SK-N-DZ (cell line): Measurements from ENCODE around the gene PLEKHA6.
"Not testable (repeated sequence)": the region's sequence is repeated elsewhere in the genome, so short reads cannot be mapped to it uniquely, and the experiment has no call there.

Experiments
- DNase-seq: peaks from one replicate; pipeline ENCODE4 v3.0.0-alpha.2; 2015; ENCODE audit warnings: low spot score

PLEKHA6 gene

DNA sequence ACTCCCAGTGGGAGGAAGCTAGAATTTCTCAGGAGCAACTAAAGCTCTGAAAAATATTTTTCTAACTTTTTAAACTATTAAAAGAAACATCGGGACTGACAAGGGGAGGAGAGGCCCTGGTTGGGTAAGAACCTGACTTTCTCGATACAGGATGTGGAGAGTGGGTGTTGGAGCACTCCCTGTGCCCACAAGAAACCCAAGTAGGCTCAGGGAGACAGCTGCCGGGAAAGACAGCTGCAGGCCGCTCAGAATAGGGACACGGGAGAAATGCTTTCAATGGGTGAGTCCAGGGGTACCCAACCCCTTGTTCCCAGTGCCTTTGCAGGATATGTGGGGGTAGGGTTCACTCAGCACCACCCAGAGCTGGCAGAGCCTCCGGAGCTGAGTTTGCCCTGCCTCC lies 43.6 kb downstream of the PLEKHA6 start:
- DNase-seq = no peak

DNA sequence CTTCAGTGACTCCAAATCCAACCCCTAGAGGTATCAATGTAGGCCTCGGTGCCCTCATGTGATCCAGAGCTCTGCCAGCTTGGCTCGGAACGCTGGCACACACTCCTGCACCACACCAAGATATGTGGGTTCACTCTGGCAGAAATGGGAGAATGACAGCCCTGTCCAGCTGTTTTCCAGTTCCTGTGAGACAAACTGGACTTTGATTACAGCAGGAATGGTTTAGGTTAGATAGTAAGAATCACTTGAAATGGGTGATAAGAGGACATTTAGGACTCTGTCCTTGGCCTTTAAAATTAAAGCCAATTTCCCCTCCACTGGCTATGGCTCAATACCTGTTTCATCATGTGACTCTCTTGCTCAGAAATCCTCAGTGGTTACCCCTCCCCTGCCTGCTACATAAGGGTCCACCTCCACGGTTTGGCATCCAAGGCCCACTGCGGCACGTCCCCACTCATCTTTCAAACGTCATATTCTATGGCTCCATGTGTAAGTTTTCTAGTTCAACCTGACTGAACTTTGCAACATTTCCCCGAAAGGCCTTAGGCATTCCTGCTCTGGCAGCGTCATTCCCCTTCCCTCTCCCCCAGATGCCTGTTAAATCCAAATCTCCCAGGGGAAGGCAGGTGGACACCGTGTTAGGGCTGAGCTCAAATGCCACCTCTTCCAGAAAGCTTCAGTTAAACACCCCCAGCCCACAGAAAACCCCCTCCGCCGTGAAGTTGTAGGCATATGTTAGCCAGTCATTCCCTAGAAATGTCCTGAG lies 44.7 kb downstream of the PLEKHA6 start:
- no peak for DNase-seq

DNA sequence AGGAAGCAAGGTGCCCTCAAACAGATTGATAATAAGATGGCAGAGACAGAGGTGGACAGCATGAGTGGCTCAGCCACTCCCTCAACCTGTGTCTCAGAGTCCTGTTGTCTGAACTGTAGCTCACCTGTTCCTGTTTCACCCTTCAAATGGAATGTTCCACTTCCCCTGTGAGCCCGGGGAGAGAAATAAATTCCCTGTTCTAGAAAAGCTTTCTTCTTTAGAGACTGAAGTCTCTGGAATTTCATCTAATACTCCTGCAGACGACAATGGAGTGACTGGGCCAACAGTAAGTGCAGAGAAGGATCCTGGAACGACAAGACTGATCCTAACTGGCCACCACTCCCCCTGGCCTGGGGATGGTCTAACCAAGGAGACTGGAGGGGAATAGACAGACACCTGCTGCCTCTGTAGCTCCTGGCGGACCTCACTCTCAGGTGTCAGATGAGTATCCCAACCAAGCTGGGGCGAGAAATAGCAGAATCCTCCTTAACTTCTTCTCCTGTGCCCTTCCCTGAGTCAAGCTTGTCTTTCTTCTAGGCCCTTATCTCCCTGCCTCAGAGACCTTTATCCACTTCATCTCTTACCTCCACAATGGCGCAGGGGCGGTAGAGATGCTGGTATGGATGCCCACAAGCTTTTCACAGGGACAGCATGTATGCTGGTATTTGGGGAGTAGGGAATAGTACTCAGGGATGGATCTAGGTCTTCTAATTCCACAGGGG lies 45.4 kb downstream of the PLEKHA6 start:
- no peak for DNase-seq

DNA sequence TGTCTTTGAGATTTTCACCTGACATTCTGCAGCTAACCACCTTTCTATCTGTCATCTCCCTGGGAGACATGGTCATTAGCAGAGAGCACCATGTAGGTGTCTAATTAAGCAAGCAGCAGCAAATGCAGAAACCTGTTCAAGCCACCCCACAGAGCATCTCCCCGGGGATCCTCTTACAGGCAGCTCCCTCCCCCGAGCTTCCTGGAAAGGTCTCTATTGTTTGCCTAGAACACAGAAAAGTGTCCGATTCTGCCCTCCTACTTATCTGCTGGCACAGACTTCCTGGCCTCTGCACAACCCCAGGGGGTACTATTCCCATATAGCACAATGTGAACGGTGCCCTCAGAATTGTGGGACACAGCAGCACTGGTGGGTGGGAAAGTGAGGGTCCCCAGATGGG lies 46.1 kb downstream of the PLEKHA6 start:
- no peak for DNase-seq

DNA sequence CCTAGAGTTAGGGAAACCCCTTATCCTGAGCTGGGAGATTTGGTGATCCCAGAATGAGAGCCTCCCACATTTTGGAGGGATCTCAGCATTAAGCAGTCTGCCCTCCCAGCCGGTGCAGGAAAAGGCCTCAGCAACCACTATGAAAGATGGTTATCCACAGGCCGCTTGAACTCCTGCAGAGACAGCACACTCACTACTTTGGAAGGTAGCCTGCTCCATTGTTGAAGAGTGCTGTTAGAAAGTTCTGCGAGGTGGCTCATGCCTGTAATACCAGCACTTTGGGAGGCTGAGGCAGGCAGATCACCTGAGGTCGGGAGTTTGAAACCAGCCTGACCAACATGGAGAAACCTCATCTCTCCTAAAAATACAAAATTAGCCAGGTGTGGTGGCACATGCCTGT lies 48.8 kb downstream of the PLEKHA6 start:
- DNase-seq = not testable (repeated sequence)

DNA sequence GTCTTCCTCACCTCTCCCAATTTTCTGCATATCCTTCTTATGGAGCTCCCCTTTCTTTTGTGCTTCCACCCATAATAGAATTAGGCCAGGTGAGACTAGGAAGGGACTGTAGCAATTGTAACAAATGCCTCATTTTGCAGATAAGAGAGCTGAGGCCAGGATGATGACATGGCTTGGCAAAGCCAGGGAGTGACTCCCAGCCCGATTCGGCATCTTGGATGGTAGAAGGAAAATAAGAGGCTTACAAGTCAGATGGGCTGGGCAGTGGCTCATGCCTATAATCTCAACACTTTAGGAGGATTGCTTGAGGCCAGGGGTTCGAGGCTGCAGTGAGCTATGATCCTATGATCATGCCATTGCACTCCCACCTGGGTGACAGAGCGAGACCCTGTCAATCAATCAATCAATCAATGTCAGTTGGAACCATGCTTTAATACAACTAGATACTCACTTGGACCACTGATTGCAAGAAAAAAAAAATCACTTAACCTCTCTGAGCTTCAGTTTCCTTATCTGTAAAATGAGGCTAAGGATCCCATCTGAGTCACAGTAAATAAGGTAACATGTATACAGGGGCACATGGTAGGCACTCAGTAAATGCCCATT lies 51.6 kb downstream of the PLEKHA6 start:
- no peak for DNase-seq

DNA sequence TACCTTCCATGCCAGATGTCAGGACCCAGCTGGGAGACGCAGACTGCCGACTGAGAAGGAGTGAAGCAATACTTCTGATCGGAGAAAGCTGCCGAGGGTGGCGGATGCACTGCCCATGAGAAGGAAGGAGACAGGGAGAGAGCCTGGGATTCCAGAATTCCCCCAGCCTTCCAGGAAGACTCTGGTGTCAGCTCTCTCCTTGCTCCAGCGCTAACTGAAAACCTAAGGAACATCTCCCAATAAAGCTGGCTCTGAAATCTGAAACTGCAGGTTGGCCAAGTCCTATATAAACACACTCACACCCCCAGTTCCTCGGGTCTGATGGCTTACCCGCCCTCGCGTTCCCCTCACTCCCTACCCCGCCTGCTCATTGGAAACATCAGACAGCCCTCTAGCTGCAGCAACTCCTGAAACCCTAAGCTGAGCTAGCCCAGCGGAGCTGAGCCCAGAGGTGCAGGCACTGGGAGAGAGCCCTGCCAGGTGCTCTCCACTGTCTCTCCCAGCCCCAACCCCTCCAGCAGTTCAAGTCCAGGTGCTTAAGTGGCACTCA lies 52.3 kb downstream of the PLEKHA6 start:
- DNase-seq = no peak

DNA sequence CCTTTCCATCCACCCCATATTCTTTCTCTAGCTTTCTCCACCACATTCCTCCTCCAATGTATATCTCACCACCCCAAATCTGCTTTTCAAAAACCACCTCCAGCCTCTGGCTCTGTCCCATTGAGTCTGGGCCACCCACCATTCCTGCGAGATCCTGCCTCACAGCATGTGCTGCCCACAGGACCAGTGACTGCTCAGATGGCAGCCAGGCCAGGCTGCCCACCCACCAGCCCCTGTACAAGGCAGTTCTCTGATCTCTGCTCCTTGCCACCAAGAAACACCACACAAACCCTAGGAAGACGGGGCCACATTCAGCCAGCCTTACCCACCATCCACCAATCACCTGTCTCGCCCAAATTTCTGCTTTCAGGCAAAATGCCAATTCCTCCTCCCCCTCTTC lies 53.7 kb downstream of the PLEKHA6 start:
- no peak for DNase-seq

DNA sequence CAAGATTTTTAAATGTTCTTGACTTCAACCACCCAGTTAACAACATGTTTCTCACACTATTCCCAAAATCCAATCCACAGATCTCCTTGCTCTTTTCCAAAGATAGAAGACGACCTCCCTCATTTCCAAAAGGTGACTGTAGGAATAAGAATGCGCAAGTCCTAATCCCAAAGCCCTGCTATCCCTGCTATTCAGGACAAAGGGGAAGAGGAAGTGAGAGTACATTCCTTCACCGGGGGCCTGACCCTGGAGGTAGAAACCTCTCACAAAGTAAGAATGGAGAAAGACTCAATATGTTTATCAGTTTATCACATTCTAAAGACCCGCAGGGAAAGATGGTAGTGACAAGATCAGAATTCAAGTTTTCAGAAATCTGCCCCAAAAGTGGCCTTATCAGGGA lies 55.7 kb downstream of the PLEKHA6 start:
- DNase-seq = no peak

DNA sequence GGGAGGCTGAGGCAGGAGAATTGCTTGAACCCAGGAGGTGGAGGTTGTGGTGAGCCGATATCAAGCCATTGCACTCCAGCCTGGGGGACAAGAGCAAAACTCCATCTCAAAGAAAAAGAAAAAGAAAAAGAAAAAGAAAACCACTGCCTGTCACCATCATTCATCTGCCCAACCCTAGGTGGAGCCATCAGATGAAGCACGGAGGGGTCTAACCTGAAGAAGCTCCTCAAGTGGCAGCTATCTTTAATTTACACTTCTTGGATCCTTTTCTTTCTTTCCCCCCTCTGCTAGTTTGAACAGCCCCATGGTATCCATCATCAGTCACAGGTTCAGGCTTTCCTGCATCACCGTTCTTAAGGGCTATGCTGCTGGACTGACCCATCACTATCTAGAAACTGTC lies 57.0 kb downstream of the PLEKHA6 start:
- DNase-seq = no peak

DNA sequence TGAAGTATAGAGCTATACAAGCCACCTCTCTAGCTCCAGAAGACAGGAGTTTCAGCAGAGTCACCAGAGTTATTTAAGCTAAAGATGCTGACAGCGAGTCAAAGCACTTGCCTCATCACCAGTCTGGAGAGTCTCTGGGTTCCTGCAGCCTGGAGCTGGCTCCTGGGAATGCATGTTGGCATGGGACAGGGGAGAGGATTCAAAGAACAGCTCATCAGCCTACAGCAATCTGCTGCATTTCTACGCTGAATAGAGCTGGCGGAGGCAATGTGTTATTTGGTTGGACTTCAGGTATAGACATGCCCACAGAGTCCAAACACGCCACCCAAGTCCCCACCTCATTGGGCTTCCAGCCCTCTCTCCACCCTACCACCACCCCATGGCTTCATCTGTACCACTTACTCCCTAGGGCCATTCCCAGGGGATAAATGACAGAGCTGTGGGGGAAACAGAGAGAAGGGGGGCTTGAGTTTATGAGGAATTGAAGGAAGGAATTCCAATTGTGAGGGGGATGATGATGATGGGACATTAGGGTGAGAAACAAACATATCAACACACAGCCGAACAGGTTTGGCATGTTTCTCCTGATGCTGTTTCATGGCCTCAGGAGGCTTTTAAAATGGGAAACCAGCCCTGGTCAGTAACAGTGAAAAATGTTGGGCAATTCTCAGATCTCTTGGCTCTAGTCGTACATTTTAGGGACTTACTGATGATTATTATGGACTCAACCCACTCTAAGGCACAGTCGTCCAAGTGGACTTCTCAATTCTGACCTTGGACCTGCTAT lies 58.4 kb downstream of the PLEKHA6 start:
- no peak for DNase-seq

DNA sequence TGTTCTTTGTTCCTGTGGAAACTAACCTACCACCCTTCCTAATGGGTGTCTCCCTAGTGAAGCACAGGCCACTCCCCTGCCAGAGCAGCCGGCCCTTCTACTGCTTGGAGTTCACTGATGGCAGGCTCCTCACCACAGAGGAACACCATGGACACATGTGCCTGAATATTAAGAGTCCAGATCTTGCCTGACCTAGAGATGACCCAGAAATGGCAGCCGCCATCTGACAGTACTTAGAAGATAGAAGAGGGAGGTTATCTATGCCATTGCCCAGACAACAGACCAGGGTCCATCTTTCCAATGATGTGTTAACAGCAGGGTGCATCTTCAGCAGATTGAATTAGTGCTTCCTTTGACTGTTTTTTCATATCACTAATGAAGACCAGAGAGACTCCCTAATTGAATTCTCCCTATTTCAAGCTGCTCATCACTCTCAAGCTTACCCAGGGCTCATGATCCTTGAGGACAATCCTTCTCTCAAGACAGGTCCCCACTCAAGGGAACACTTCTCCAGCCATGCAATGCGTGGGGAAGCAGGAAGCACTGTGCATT lies 59.8 kb downstream of the PLEKHA6 start:
- peak; percentile 100 for DNase-seq

DNA sequence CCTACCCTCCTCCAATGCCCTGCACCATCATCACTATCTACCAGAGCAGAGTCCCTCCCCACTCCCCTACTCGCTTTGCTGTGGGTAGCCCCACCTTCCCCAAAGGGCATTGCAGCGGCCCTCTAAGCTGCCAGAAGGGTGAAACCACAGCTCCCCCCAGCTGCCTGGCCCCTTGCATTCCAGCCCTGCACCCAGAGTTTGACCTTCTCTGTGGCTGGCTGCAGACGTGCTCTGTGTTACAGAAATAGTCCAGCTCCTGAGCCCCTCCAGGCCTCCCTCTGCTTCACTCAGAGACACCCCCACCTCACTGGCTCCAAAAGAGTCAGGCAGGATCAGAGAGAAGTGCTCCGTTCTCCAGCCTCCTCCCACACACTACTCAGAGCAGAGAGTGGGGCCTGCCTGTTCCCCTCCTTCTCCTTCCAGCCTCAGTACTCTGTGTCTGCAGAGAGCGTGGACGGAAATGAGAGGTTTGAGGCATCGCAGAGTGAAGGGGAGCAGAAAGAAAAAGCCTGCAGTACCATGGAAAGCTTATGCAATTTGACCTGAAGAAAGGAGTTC lies 63.2 kb downstream of the PLEKHA6 start:
- DNase-seq = no peak

DNA sequence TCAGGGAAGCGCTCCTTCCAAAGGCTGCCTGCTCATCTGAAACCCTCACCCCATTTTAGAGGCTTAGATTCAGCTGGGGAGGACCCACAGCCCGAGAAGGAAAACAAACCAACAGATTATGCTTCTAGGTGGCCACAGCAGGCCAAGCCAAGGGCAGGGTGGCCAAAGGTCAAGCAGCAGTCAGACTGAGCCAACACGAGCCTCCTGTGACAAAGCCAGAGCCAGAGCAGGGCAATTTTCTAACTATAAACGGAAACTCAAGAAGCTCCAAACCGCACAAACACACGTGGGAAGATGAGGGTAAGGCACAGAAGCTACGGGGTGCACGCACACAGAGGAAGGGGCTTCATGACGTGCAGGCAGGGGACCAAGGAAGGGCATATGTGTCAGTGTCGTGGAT lies 64.1 kb downstream of the PLEKHA6 start:
- DNase-seq = no peak

DNA sequence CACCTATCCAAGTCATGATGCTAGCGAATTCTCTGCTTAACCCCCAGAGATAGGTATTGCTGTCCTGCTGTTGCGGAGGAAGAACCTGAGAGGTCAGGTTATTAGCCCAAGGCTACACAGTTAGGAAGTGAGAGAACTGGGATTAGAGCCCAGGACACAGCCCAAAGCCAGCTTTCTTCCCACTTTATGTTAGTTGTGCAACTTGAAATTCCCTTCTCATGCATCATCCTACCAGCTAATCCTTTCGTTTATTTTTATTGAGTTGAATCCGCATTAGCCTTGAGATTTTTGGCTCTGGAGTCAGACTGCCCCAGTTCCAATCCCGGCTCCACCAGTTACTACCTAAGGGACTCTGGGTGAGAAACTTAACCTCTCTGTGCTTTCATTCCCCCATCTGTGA lies 65.4 kb downstream of the PLEKHA6 start:
- DNase-seq = no peak

DNA sequence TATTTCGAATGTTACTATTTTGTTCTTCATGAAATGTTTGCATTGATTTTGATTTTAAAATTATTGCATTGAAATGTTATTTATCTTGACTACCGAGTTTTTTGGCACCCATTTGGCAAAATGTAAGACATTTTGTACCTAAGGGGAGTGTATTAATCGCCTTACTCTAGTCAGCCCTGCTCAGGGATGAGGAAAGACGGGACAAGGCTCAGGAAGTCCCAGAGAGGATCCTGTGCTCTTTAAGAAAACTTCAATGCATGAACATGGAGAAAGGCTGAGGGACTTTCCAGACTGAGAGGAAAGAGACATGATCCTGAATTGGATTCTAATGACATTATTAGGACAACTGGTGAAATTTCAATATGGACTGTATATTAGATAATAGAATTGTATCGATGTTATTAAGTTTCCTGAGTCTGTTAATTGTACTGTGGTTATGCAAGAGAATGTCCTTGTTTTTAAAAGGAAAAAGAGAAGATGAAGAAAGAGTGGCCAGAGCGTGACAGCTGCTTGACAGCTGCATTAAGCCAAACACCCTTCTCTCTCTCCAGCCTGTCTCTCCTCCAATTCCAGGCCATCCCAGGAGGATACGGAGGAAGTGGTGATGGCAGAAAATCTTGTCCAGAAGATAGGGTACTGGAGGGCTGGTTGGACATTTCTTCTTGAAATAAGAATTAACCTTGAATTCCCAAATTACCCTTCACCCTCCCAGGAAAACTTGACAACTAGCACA lies 66.0 kb downstream of the PLEKHA6 start:
- DNase-seq = no peak

DNA sequence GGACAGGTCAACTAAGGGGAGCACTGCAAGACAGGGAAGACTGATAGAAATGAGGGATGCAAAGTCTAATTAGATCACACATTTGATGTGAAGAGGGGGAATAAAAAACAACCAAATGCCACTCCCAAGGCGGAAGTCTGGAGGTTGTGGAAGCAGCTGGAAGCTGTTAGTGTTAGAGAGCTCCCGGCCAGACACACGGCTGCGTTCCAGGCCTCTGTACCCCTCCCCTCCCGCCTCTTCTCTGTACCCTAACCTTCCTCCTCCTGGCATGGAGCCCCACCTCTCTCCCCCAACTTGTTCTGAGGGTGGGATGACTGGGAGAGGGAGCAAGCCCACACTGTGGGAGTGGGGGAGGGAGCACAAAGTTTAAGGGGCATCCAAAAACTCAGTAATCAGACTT lies 67.0 kb downstream of the PLEKHA6 start:
- DNase-seq = no peak

DNA sequence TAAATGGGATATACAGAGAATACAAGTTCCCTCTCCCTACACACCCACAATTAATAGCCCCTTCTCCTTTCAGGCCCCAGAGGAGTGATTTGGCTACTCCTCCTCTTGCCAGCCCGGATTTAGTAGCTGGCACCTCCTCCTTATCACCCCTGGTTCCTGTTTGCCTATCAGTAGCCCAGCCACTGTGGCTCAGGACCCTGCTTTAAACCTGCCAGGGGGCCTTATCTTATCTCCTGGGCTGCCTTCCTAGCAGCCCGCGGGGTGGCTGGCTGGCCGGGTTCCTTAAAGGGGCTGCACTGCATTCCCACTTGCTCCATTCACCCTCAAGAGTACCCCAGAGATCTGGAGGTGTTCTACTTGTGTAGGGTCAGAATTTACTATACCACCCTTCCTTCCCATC lies 70.4 kb downstream of the PLEKHA6 start:
- peak; percentile 50 for DNase-seq

DNA sequence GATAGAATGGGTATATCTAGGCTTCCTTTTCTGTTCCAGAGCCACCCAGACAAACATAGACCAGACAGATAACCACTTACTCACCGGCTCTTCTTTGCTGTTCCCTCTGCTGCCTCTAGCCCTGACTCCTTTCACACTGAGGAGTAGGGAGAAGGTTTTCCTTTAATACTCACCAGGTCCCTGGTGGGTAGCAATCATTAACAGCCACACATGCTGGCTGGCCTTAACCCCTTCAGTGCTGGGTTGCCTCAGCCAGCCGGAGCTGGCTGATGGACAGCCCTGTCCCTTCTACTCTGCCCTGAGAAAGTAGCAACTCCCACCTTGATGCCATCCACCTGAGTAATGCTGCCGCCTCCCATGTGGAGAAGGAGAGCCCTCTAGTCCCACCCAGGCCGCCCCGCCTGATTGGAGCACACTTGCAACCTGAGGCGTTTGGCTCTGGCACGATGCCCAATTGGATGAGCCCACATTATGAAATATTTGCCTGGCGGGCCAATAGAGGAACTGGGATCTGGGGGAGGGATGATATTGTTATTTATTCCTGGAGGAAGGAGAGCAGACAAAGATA lies 71.6 kb downstream of the PLEKHA6 start:
- DNase-seq = peak; percentile 97

DNA sequence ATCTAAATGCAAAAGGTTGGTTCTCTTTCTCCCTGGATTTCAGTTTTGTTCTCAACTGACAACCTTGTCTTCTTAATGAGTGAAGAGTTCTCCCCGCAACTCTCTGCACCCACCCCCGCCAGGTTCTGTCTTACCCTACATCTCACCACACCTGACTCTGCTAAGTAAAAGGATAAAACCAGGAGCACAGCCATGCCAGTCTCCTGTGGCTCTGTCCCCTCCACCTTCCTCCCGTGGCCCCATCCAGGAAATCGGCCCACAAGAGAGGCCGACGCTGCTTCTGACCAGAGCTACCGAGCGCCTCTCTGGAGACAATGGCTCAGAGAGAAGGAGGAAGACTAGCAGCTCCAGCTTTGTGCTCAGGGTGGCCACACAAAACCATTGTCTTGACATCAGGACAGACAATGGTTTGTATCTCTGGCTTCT lies 72.2 kb downstream of the PLEKHA6 start:
- peak; percentile 29 for DNase-seq
